Measurements from ENCODE around the gene ZNF831.
A peak's percentile ranks its signal among the peaks of the same experiment; 100 is the strongest.

Gene ZNF831

GRCh38 chr20:59268870-59269269 lies 105.2 kb downstream of the ZNF831 start:
- FAIRE-seq (no peak), DNase-seq (ENCODE audit: insufficient read length, low spot score) (no peak)
- TF ChIP-seq TAF1 (IDR thresholded peaks at IDR 0.05; ENCODE audit: low read depth, low read length) (no peak), POLR2AphosphoS5 (IDR thresholded peaks at IDR 0.05; ENCODE audit: low read depth, low read length) (no peak), POLR2A (IDR thresholded peaks at IDR 0.05; ENCODE audit: low read depth, low read length) (no peak), POU2F2 (IDR thresholded peaks at IDR 0.05; ENCODE audit: low read depth, low read length) (no peak), PAX5 (IDR thresholded peaks at IDR 0.05; ENCODE audit: insufficient read depth, low read length, severe bottlenecking) (no peak), SPI1 (IDR thresholded peaks at IDR 0.05; ENCODE audit: low read depth, low read length) (no peak)

- DNase-seq (ENCODE audit: insufficient read length, low spot score) = no peak
- FAIRE-seq = no peak
- TF ChIP-seq TAF1 (IDR thresholded peaks at IDR 0.05; ENCODE audit: low read depth, low read length) (no peak), POLR2A (IDR thresholded peaks at IDR 0.05; ENCODE audit: low read depth, low read length) (no peak), PAX5 (IDR thresholded peaks at IDR 0.05; ENCODE audit: insufficient read depth, low read length, severe bottlenecking) (peak; percentile 26), POLR2AphosphoS5 (IDR thresholded peaks at IDR 0.05; ENCODE audit: low read depth, low read length) (no peak), SPI1 (IDR thresholded peaks at IDR 0.05; ENCODE audit: low read depth, low read length) (no peak)
Measured at GRCh38 chr20:59269411-59270025, 105.9 kb downstream of the ZNF831 start.

- TF ChIP-seq POU2F2 (IDR thresholded peaks at IDR 0.05; ENCODE audit: low read depth, low read length) = no peak
- TF ChIP-seq POLR2AphosphoS5 (IDR thresholded peaks at IDR 0.05; ENCODE audit: low read depth, low read length) = no peak
- TF ChIP-seq POLR2A (IDR thresholded peaks at IDR 0.05; ENCODE audit: low read depth, low read length) = no peak
- no peak for TF ChIP-seq PAX5 (IDR thresholded peaks at IDR 0.05; ENCODE audit: insufficient read depth, low read length, severe bottlenecking)
- TF ChIP-seq TAF1 (IDR thresholded peaks at IDR 0.05; ENCODE audit: low read depth, low read length) = no peak
- TF ChIP-seq SPI1 (IDR thresholded peaks at IDR 0.05; ENCODE audit: low read depth, low read length) = no peak
- DNase-seq (ENCODE audit: insufficient read length, low spot score) = no peak
- no peak for FAIRE-seq
Measured at GRCh38 chr20:59270380-59270779, 106.8 kb downstream of the ZNF831 start.

- DNase-seq (ENCODE audit: insufficient read length, low spot score) (no peak), FAIRE-seq (no peak)
- no peak for TF ChIP-seq POLR2A (IDR thresholded peaks at IDR 0.05; ENCODE audit: low read depth, low read length)
Measured at GRCh38 chr20:59273739-59274357, 110.2 kb downstream of the ZNF831 start.

- no peak for FAIRE-seq
- TF ChIP-seq POU2F2 (IDR thresholded peaks at IDR 0.05; ENCODE audit: low read depth, low read length) (no peak), PAX5 (IDR thresholded peaks at IDR 0.05; ENCODE audit: insufficient read depth, low read length, severe bottlenecking) (no peak), TAF1 (IDR thresholded peaks at IDR 0.05; ENCODE audit: low read depth, low read length) (no peak), SPI1 (IDR thresholded peaks at IDR 0.05; ENCODE audit: low read depth, low read length) (no peak), POLR2A (IDR thresholded peaks at IDR 0.05; ENCODE audit: low read depth, low read length) (no peak), POLR2AphosphoS5 (IDR thresholded peaks at IDR 0.05; ENCODE audit: low read depth, low read length) (no peak)
Measured at GRCh38 chr20:59276938-59277337, 113.3 kb downstream of the ZNF831 start.

GRCh38 chr20:59284470-59284869 lies 120.8 kb downstream of the ZNF831 start:
- DNase-seq (ENCODE audit: insufficient read length, low spot score) (no peak), FAIRE-seq (no peak)

More at GRCh38 chr20:59276938-59277337, 113.3 kb downstream of the ZNF831 start:
- DNase-seq (ENCODE audit: insufficient read length, low spot score) = no peak

GRCh38 chr20:59289994-59290393 lies 126.4 kb downstream of the ZNF831 start:
- DNase-seq (ENCODE audit: insufficient read length, low spot score) (no peak), FAIRE-seq (no peak)
- TF ChIP-seq SPI1 (IDR thresholded peaks at IDR 0.05; ENCODE audit: low read depth, low read length) (no peak), POLR2AphosphoS5 (IDR thresholded peaks at IDR 0.05; ENCODE audit: low read depth, low read length) (no peak), POLR2A (IDR thresholded peaks at IDR 0.05; ENCODE audit: low read depth, low read length) (no peak), POU2F2 (IDR thresholded peaks at IDR 0.05; ENCODE audit: low read depth, low read length) (no peak), TAF1 (IDR thresholded peaks at IDR 0.05; ENCODE audit: low read depth, low read length) (no peak), PAX5 (IDR thresholded peaks at IDR 0.05; ENCODE audit: insufficient read depth, low read length, severe bottlenecking) (no peak)

More at GRCh38 chr20:59284470-59284869, 120.8 kb downstream of the ZNF831 start:
- no peak for TF ChIP-seq TAF1 (IDR thresholded peaks at IDR 0.05; ENCODE audit: low read depth, low read length)
- no peak for TF ChIP-seq POLR2A (IDR thresholded peaks at IDR 0.05; ENCODE audit: low read depth, low read length)
- no peak for TF ChIP-seq POLR2AphosphoS5 (IDR thresholded peaks at IDR 0.05; ENCODE audit: low read depth, low read length)
- no peak for TF ChIP-seq SPI1 (IDR thresholded peaks at IDR 0.05; ENCODE audit: low read depth, low read length)
- no peak for TF ChIP-seq PAX5 (IDR thresholded peaks at IDR 0.05; ENCODE audit: insufficient read depth, low read length, severe bottlenecking)
- no peak for TF ChIP-seq POU2F2 (IDR thresholded peaks at IDR 0.05; ENCODE audit: low read depth, low read length)

GRCh38 chr20:59291740-59292383 lies 128.2 kb downstream of the ZNF831 start:
- FAIRE-seq (no peak), DNase-seq (ENCODE audit: insufficient read length, low spot score) (no peak)
- TF ChIP-seq POLR2A (IDR thresholded peaks at IDR 0.05; ENCODE audit: low read depth, low read length) = no peak
- TF ChIP-seq TAF1 (IDR thresholded peaks at IDR 0.05; ENCODE audit: low read depth, low read length) = no peak
- no peak for TF ChIP-seq POU2F2 (IDR thresholded peaks at IDR 0.05; ENCODE audit: low read depth, low read length)
- TF ChIP-seq PAX5 (IDR thresholded peaks at IDR 0.05; ENCODE audit: insufficient read depth, low read length, severe bottlenecking) = no peak
- TF ChIP-seq POLR2AphosphoS5 (IDR thresholded peaks at IDR 0.05; ENCODE audit: low read depth, low read length) = no peak
- no peak for TF ChIP-seq SPI1 (IDR thresholded peaks at IDR 0.05; ENCODE audit: low read depth, low read length)

- FAIRE-seq = no peak
- TF ChIP-seq PAX5 (IDR thresholded peaks at IDR 0.05; ENCODE audit: insufficient read depth, low read length, severe bottlenecking) = no peak
- TF ChIP-seq SPI1 (IDR thresholded peaks at IDR 0.05; ENCODE audit: low read depth, low read length) = no peak
- no peak for TF ChIP-seq POLR2A (IDR thresholded peaks at IDR 0.05; ENCODE audit: low read depth, low read length)
- TF ChIP-seq TAF1 (IDR thresholded peaks at IDR 0.05; ENCODE audit: low read depth, low read length) = no peak
- no peak for TF ChIP-seq POLR2AphosphoS5 (IDR thresholded peaks at IDR 0.05; ENCODE audit: low read depth, low read length)
- TF ChIP-seq POU2F2 (IDR thresholded peaks at IDR 0.05; ENCODE audit: low read depth, low read length) = no peak
- DNase-seq (ENCODE audit: insufficient read length, low spot score) = no peak
Measured at GRCh38 chr20:59295531-59295930, 131.9 kb downstream of the ZNF831 start.

Measured in GM12891 (cell line).